HG03039 (cell line): ENCODE measurements around the gene CX3CR1.
"Not testable (repeated sequence)": the region's sequence is repeated elsewhere in the genome, so short reads cannot be mapped to it uniquely, and the experiment has no call there.

Source experiments
- ATAC-seq: cut with Tn5 transposase; IDR thresholded peaks from one replicate; pipeline ENCODE4 v1.9.1; 2021; ENCODE audit warnings: mild to moderate bottlenecking, moderate library complexity; ENCODE audit not compliant: unreplicated experiment

CX3CR1 gene

GRCh38 chr3:39279745-39280517, at the start of gene CX3CR1:
TSS of gene CX3CR1 (minus strand) at chr3:39280036. CDS start at chr3:39266509, 13,527 bp downstream.
- ATAC-seq, result no peak

- ATAC-seq, result no peak
Measured at GRCh38 chr3:39329493-39329892, 49.7 kb upstream of the CX3CR1 start, which contains the start of gene CCR8. TSS of gene CCR8 (plus strand) at chr3:39329709. CDS start at chr3:39332332, 2,623 bp downstream.

- peak; percentile 71 for ATAC-seq
Measured at GRCh38 chr3:39327746-39328349, 48.0 kb upstream of the CX3CR1 start.

GRCh38 chr3:39327053-39327745, 47.4 kb upstream of the CX3CR1 start:
- ATAC-seq, result no peak

GRCh38 chr3:39325236-39325635, 45.4 kb upstream of the CX3CR1 start:
- no peak for ATAC-seq

- no peak for ATAC-seq
Measured at GRCh38 chr3:39323494-39323893, 43.7 kb upstream of the CX3CR1 start.

- ATAC-seq, result no peak
Measured at GRCh38 chr3:39322936-39323335, 43.1 kb upstream of the CX3CR1 start.

- ATAC-seq, result not testable (repeated sequence)
Measured at GRCh38 chr3:39322209-39322715, 42.4 kb upstream of the CX3CR1 start.

- not testable (repeated sequence) for ATAC-seq
Measured at GRCh38 chr3:39321574-39321983, 41.7 kb upstream of the CX3CR1 start.

- ATAC-seq, result no peak
Measured at GRCh38 chr3:39319249-39319648, 39.4 kb upstream of the CX3CR1 start.

GRCh38 chr3:39318301-39318700, 38.5 kb upstream of the CX3CR1 start:
- no peak for ATAC-seq

GRCh38 chr3:39317571-39318169, 37.8 kb upstream of the CX3CR1 start:
- no peak for ATAC-seq

- no peak for ATAC-seq
Measured at GRCh38 chr3:39315420-39315819, 35.6 kb upstream of the CX3CR1 start.

- ATAC-seq, result no peak
Measured at GRCh38 chr3:39313289-39313688, 33.5 kb upstream of the CX3CR1 start.

- no peak for ATAC-seq
Measured at GRCh38 chr3:39302178-39302577, 22.3 kb upstream of the CX3CR1 start.

GRCh38 chr3:39299279-39299678, 19.4 kb upstream of the CX3CR1 start:
- ATAC-seq, result no peak

GRCh38 chr3:39296197-39297077, 16.6 kb upstream of the CX3CR1 start:
- no peak for ATAC-seq

- peak; percentile 79 for ATAC-seq
Measured at GRCh38 chr3:39295184-39295775, 15.4 kb upstream of the CX3CR1 start.

- ATAC-seq, result no peak
Measured at GRCh38 chr3:39294446-39295183, 14.8 kb upstream of the CX3CR1 start.
